Activated CD8-positive, alpha-beta memory T cell treated with anti-CD3 and anti-CD28 coated beads for 4 hours (primary cell): ENCODE data around the gene SNED1.
A peak's percentile ranks its signal among the peaks of the same experiment; 100 is the strongest.

Experiments used
- DNase-seq, 2 donors: peaks; one replicate each; pipeline ENCODE4 v3.0.0-alpha.2; 2020; ENCODE audit warnings: low read depth in 2 of 2

SNED1 gene

GRCh38 chr2:240997856-240998705 is at the start of gene SNED1:
Gene SNED1 (plus strand): TSS chr2:240998618. CDS start chr2:240998838, 220 bp downstream.
- DNase-seq: peak in 1 of 2 donors; percentile 39

- no peak for DNase-seq
Observed at GRCh38 chr2:240948905-240949790, 49.3 kb upstream of the SNED1 start.

- no peak for DNase-seq
Observed at GRCh38 chr2:240949791-240950705, 48.4 kb upstream of the SNED1 start.

- DNase-seq: no peak
Observed at GRCh38 chr2:240951045-240951594, 47.3 kb upstream of the SNED1 start.

- DNase-seq: no peak
Observed at GRCh38 chr2:240952496-240953246, 45.7 kb upstream of the SNED1 start.

- no peak for DNase-seq
Observed at GRCh38 chr2:240953426-240954410, 44.7 kb upstream of the SNED1 start.

GRCh38 chr2:240954436-240955305 is 43.7 kb upstream of the SNED1 start:
- DNase-seq: no peak

GRCh38 chr2:240955306-240956170 is 42.9 kb upstream of the SNED1 start:
- DNase-seq: no peak

- no peak for DNase-seq
Observed at GRCh38 chr2:240956171-240956934, 42.1 kb upstream of the SNED1 start.

- no peak for DNase-seq
Observed at GRCh38 chr2:240956935-240957655, 41.3 kb upstream of the SNED1 start.

- DNase-seq: no peak
Observed at GRCh38 chr2:240957656-240958365, 40.6 kb upstream of the SNED1 start.

GRCh38 chr2:240958366-240959213 is 39.8 kb upstream of the SNED1 start:
- no peak for DNase-seq

- DNase-seq: no peak
Observed at GRCh38 chr2:240959214-240959940, 39.0 kb upstream of the SNED1 start.

GRCh38 chr2:240959941-240960308 is 38.5 kb upstream of the SNED1 start:
- DNase-seq: no peak
